SH-SY5Y (cell line): ENCODE data around the gene OR5AN1.

ENCODE experiments used
- GATA2 ChIP-seq: IDR thresholded peaks from 2 replicates; pipeline ENCODE4 v1.6.1; 2011; ENCODE audit warnings: mild to moderate bottlenecking, low read depth, low read length
- GATA3 ChIP-seq: IDR thresholded peaks from 2 replicates; pipeline ENCODE4 v1.6.1; 2011; ENCODE audit warnings: low read depth, mild to moderate bottlenecking, low read length, moderate library complexity

DNA sequence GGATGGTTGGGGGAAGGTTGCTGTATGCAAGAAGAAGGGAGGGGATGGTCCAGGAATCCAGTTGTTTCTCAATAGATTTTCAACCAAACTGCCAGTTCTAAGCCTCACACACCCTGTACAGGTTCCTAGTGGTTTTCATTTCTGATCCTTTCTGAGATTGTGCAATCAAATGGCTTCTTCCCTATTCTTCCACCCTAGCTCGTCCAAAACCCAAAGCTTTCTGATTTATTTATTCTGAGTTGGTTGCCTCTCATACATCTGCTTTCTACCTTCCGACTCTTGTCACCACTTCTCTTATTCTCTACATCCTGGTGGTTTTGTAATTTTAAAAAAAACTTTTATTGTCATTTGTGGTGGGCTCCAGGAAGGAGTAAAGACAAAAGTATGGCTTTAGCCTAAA, 55.0 kb downstream of the OR5AN1 start:
- TF ChIP-seq GATA2 (no peak), GATA3 (no peak)
